DND-41 (cell line): ENCODE measurements around the gene UQCC2.

Source experiments
- EZH2 ChIP-seq: IDR thresholded peaks from 3 replicates; pipeline ENCODE4 v1.6.1; 2012; ENCODE audit warnings: borderline replicate concordance, low read depth, mild to moderate bottlenecking, moderate library complexity, low read length, inconsistent platforms; ENCODE audit not compliant: severe bottlenecking
- TF ChIP-seq, protein P1 (sequence below): IDR thresholded peaks from 2 replicates; pipeline ENCODE4 v1.5.1; 2012; ENCODE audit warnings: borderline replicate concordance, low read length, moderate library complexity, mild to moderate bottlenecking; ENCODE audit not compliant: poor library complexity, severe bottlenecking; ENCODE audit errors: extremely low read depth

DNA sequence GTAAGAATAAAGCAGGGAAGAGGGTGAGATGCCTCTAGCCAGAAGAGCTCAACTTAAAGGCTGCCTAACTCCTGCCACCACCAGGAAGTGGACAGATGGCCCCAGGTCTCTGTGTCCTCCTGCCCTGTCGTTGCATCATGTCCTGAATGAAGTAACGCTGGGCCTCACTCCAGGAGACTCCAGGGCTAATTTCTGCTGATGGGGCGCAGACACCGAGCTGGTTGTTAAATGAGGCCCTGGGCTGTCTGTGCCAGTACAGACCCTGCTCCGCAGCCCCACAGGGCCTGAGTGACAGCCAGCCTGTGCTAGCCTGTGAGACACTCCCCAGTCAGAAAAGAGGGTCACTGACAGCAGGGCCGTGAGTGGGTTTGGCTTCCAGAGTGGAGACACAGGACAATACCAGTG, 28.7 kb upstream of the UQCC2 start:
- TF ChIP-seq, protein P1, sequence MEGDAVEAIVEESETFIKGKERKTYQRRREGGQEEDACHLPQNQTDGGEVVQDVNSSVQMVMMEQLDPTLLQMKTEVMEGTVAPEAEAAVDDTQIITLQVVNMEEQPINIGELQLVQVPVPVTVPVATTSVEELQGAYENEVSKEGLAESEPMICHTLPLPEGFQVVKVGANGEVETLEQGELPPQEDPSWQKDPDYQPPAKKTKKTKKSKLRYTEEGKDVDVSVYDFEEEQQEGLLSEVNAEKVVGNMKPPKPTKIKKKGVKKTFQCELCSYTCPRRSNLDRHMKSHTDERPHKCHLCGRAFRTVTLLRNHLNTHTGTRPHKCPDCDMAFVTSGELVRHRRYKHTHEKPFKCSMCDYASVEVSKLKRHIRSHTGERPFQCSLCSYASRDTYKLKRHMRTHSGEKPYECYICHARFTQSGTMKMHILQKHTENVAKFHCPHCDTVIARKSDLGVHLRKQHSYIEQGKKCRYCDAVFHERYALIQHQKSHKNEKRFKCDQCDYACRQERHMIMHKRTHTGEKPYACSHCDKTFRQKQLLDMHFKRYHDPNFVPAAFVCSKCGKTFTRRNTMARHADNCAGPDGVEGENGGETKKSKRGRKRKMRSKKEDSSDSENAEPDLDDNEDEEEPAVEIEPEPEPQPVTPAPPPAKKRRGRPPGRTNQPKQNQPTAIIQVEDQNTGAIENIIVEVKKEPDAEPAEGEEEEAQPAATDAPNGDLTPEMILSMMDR: no peak
- TF ChIP-seq EZH2: no peak
